HepG2 (cell line): ENCODE results near the gene SURF2. TPM values are rescaled to one million over a fixed set of nuclear protein-coding genes. Genes with fewer than 3 reads are reported as not detected.

ENCODE experiments used
- CC2D1A ChIP-seq: sonication (generic); formaldehyde crosslinking; IDR thresholded peaks from 2 replicates; pipeline ENCODE4 v1.8.1; 2023; ENCODE audit warnings: mild to moderate bottlenecking, missing genetic modification reagents
- MAZ ChIP-seq, 2 experiments: sonication (generic) in 1 of 2; formaldehyde crosslinking in 1 of 2; IDR thresholded peaks; 2 replicates each; pipeline versions ENCODE4 v1.5.0 to v1.6.1; 2012 to 2020; ENCODE audit warnings: low read depth in 2 of 2, mild to moderate bottlenecking in 2 of 2, borderline replicate concordance in 1 of 2, improper control_type of control experiment in 1 of 2, low read length in 1 of 2, missing genetic modification reagents in 1 of 2, moderate library complexity in 1 of 2
- MBD4 ChIP-seq: IDR thresholded peaks from 2 replicates; pipeline ENCODE4 v1.6.1; 2012; ENCODE audit warnings: low read length, inconsistent platforms, borderline replicate concordance
- MTF2 ChIP-seq: sonication (generic); formaldehyde crosslinking; IDR thresholded peaks from 2 replicates; pipeline ENCODE4 v1.5.0; 2020; ENCODE audit warnings: missing genetic modification reagents, borderline replicate concordance
- POLR2A ChIP-seq, 2 experiments: IDR thresholded peaks; 2 replicates each; pipeline ENCODE4 v1.6.1; 2011; ENCODE audit warnings: low read depth in 2 of 2, low read length in 2 of 2, mild to moderate bottlenecking in 1 of 2, moderate library complexity in 1 of 2; ENCODE audit not compliant: insufficient read depth in 1 of 2
- SMC3 ChIP-seq: IDR thresholded peaks from 2 replicates; pipeline ENCODE4 v1.6.1; 2011; ENCODE audit warnings: low read length, improper control_type of control experiment
- YY1 ChIP-seq: IDR thresholded peaks from 2 replicates; pipeline ENCODE4 v1.6.1; 2011; ENCODE audit warnings: low read length, low read depth, moderate library complexity, mild to moderate bottlenecking; ENCODE audit not compliant: insufficient read depth, insufficient replicate concordance
- ZNF263 ChIP-seq: sonication (generic); formaldehyde crosslinking; IDR thresholded peaks from 2 replicates; pipeline ENCODE4 v1.4.0; 2020; ENCODE audit warnings: missing genetic modification reagents
- ZNF879 ChIP-seq: sonication (generic); formaldehyde crosslinking; IDR thresholded peaks from 2 replicates; pipeline ENCODE4 v1.8.1; 2023; ENCODE audit warnings: missing genetic modification reagents
- ZSCAN31 ChIP-seq: sonication (generic); formaldehyde crosslinking; IDR thresholded peaks from 2 replicates; pipeline ENCODE4 v1.5.0; 2020; ENCODE audit warnings: low read depth, mild to moderate bottlenecking, missing genetic modification reagents
- polyA plus RNA-seq, 8 experiments: library from polyadenylated mRNA; depleted of rRNA in 3 of 8; stranded (reverse) in 7 of 8; unstranded in 1 of 8; fragments of >200 nt; fragmentation: Illumina TruSeq in 4 of 8; extraction: Trizol in 4 of 8; gene quantifications; 2 replicates each; pipeline versions ENCODE4 v1.2.1 to v1.2.3, GENCODE V29; 2011 to 2016; ENCODE audit warnings: low read depth in 4 of 8, missing spikeins in 1 of 8, mixed read lengths in 1 of 8; ENCODE audit not compliant: insufficient read depth in 1 of 8
- total RNA-seq, 5 experiments: library from RNA; depleted of rRNA; stranded (reverse); fragments of >200 nt; fragmentation: Illumina TruSeq; extraction: Trizol; gene quantifications; 2 replicates each; pipeline ENCODE4 v1.2.3, GENCODE V29; 2016; ENCODE audit warnings: low read depth in 1 of 5
- TF ChIP-seq, protein P1 (sequence below): sonication (generic); formaldehyde crosslinking; IDR thresholded peaks from 2 replicates; pipeline ENCODE4 v1.4.0; 2020; ENCODE audit warnings: missing genetic modification reagents, borderline replicate concordance
- TF ChIP-seq, protein P2 (sequence below): sonication (generic); formaldehyde crosslinking; IDR thresholded peaks from 2 replicates; pipeline ENCODE4 v1.4.0; 2020; ENCODE audit warnings: missing genetic modification reagents
- TF ChIP-seq, protein P3 (sequence below): sonication (generic); formaldehyde crosslinking; IDR thresholded peaks from 2 replicates; pipeline ENCODE4 v1.5.0; 2020; ENCODE audit warnings: mild to moderate bottlenecking, missing genetic modification reagents, borderline replicate concordance
- TF ChIP-seq, protein P4 (sequence below): sonication (generic); formaldehyde crosslinking; IDR thresholded peaks from 2 replicates; pipeline ENCODE4 v1.5.0; 2020; ENCODE audit warnings: mild to moderate bottlenecking, missing genetic modification reagents, moderate library complexity

Gene SURF2
- total and polyA plus RNA-seq, 2 of the 13 experiments (the other 11 are each of a cell fraction or from before 2014, with no cell fraction given) = 6.3 to 13.6 TPM

DNA sequence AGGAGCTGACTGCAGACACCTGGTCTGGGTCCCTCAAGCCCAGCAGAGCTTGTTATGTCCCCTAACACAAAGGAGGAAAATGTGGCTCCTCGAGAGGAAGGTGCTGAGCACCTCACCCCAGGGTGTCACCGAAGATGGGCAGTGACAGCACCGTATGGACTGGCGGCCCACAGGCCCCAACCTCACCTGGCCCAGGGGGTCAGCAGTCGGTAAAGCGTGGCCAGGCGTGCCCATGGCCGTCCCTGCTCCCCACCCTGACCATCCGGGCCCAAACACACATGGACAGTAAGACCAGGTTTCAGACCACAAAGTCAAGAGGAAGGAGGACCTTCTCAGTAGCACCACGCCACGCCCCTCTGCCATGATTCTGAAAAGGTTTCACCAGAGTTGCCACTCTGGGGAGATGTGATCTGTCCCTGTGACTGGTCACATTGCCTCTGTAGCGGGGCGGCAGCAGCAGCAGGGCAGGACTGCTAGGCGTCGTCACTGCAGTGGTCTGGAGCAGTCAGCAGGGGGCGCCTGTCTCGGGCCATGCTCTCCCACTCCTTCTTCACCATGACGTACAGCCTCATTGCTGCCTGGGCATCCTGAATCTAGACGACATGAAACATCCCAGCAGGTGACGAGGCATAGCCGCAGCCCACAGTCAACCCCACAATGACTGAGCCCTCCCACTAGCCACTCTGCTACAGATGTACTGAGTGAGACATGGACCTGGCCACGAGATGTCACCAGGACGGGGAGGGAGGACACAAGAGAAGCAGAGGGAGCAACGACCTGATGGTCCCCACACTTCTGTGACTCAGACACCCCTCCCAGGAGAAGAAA, 50.3 kb downstream of the SURF2 start (continued):
- TF ChIP-seq, protein P1, sequence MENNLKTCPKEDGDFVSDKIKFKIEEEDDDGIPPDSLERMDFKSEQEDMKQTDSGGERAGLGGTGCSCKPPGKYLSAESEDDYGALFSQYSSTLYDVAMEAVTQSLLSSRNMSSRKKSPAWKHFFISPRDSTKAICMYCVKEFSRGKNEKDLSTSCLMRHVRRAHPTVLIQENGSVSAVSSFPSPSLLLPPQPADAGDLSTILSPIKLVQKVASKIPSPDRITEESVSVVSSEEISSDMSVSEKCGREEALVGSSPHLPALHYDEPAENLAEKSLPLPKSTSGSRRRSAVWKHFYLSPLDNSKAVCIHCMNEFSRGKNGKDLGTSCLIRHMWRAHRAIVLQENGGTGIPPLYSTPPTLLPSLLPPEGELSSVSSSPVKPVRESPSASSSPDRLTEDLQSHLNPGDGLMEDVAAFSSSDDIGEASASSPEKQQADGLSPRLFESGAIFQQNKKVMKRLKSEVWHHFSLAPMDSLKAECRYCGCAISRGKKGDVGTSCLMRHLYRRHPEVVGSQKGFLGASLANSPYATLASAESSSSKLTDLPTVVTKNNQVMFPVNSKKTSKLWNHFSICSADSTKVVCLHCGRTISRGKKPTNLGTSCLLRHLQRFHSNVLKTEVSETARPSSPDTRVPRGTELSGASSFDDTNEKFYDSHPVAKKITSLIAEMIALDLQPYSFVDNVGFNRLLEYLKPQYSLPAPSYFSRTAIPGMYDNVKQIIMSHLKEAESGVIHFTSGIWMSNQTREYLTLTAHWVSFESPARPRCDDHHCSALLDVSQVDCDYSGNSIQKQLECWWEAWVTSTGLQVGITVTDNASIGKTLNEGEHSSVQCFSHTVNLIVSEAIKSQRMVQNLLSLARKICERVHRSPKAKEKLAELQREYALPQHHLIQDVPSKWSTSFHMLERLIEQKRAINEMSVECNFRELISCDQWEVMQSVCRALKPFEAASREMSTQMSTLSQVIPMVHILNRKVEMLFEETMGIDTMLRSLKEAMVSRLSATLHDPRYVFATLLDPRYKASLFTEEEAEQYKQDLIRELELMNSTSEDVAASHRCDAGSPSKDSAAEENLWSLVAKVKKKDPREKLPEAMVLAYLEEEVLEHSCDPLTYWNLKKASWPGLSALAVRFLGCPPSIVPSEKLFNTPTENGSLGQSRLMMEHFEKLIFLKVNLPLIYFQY (CRISPR knock-in tag) = no peak
- TF ChIP-seq CC2D1A (CRISPR knock-in tag) = no peak
- TF ChIP-seq MBD4 = no peak
- TF ChIP-seq, protein P2, sequence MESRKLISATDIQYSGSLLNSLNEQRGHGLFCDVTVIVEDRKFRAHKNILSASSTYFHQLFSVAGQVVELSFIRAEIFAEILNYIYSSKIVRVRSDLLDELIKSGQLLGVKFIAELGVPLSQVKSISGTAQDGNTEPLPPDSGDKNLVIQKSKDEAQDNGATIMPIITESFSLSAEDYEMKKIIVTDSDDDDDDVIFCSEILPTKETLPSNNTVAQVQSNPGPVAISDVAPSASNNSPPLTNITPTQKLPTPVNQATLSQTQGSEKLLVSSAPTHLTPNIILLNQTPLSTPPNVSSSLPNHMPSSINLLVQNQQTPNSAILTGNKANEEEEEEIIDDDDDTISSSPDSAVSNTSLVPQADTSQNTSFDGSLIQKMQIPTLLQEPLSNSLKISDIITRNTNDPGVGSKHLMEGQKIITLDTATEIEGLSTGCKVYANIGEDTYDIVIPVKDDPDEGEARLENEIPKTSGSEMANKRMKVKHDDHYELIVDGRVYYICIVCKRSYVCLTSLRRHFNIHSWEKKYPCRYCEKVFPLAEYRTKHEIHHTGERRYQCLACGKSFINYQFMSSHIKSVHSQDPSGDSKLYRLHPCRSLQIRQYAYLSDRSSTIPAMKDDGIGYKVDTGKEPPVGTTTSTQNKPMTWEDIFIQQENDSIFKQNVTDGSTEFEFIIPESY (CRISPR knock-in tag) = peak; percentile 96
- 0 out of 4 replicates have a peak, but pooled peaks of 1 of the 2 experiments have one; percentile 4 for TF ChIP-seq POLR2A (IDR thresholded peaks at IDR 0.05; ENCODE audit: insufficient read depth in 1 of 2, low read depth in 2 of 2, low read length in 2 of 2)
- TF ChIP-seq, protein P3, sequence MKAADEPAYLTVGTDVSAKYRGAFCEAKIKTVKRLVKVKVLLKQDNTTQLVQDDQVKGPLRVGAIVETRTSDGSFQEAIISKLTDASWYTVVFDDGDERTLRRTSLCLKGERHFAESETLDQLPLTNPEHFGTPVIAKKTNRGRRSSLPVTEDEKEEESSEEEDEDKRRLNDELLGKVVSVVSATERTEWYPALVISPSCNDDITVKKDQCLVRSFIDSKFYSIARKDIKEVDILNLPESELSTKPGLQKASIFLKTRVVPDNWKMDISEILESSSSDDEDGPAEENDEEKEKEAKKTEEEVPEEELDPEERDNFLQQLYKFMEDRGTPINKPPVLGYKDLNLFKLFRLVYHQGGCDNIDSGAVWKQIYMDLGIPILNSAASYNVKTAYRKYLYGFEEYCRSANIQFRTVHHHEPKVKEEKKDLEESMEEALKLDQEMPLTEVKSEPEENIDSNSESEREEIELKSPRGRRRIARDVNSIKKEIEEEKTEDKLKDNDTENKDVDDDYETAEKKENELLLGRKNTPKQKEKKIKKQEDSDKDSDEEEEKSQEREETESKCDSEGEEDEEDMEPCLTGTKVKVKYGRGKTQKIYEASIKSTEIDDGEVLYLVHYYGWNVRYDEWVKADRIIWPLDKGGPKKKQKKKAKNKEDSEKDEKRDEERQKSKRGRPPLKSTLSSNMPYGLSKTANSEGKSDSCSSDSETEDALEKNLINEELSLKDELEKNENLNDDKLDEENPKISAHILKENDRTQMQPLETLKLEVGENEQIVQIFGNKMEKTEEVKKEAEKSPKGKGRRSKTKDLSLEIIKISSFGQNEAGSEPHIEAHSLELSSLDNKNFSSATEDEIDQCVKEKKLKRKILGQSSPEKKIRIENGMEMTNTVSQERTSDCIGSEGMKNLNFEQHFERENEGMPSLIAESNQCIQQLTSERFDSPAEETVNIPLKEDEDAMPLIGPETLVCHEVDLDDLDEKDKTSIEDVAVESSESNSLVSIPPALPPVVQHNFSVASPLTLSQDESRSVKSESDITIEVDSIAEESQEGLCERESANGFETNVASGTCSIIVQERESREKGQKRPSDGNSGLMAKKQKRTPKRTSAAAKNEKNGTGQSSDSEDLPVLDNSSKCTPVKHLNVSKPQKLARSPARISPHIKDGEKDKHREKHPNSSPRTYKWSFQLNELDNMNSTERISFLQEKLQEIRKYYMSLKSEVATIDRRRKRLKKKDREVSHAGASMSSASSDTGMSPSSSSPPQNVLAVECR (CRISPR knock-in tag) = peak; percentile 50; the same call in 1 of the 2 replicates
- TF ChIP-seq ZNF879 (CRISPR knock-in tag) = no peak
- no peak for TF ChIP-seq ZNF263 (CRISPR knock-in tag)
- TF ChIP-seq SMC3 = peak; percentile 67
- TF ChIP-seq YY1 = peak; percentile 53
- peak; percentile 95 for TF ChIP-seq ZSCAN31 (CRISPR knock-in tag)
- no peak for TF ChIP-seq MTF2
- TF ChIP-seq MAZ (IDR thresholded peaks at IDR 0.05; ENCODE audit: borderline replicate concordance, low read depth, low read length) = no peak
- TF ChIP-seq MAZ (CRISPR knock-in tag; IDR thresholded peaks at IDR 0.05; ENCODE audit: low read depth) = 0 out of 2 replicates have a peak, but pooled peaks have one; percentile 26
- TF ChIP-seq, protein P4, sequence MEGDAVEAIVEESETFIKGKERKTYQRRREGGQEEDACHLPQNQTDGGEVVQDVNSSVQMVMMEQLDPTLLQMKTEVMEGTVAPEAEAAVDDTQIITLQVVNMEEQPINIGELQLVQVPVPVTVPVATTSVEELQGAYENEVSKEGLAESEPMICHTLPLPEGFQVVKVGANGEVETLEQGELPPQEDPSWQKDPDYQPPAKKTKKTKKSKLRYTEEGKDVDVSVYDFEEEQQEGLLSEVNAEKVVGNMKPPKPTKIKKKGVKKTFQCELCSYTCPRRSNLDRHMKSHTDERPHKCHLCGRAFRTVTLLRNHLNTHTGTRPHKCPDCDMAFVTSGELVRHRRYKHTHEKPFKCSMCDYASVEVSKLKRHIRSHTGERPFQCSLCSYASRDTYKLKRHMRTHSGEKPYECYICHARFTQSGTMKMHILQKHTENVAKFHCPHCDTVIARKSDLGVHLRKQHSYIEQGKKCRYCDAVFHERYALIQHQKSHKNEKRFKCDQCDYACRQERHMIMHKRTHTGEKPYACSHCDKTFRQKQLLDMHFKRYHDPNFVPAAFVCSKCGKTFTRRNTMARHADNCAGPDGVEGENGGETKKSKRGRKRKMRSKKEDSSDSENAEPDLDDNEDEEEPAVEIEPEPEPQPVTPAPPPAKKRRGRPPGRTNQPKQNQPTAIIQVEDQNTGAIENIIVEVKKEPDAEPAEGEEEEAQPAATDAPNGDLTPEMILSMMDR = peak; percentile 96
